Measurements from ENCODE around the gene PKHD1. TPM values are rescaled to one million over a fixed set of nuclear protein-coding genes. Genes with fewer than 3 reads are reported as not detected.

Gene PKHD1
- total and polyA plus RNA-seq, 2 of the 13 experiments (the other 11 are each of a cell fraction or from before 2014, with no cell fraction given) = 0.01 to 0.13 TPM

DNA sequence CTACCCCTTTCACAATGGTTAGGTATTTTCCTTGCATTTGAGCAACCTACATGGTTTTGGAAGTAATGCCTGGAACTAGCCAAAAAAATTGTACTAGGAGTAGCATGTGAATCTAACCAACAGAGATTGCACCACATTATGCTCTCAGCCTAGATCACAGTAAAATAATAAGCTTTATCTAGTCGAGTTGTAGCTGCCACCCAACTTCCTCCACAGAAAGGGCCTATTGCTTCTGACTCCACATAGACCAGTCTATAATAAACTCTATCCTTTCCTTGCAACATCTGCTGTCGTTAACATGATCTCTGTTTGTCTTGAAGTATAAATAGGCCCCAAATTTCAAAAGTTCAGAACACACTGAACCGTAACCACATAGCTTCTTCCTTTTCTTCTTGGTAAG is 375.5 kb downstream of the PKHD1 start:
- Histone ChIP-seq H3K4me3 (replicated peaks in 1 of 3; ENCODE audit: insufficient read depth in 1 of 3, low read depth in 2 of 3, low read length in 3 of 3) (no peak overlapping the region), H3K9me3 (ENCODE audit: low read length) (no peaks in the 10 kb centered on the region), H4K20me1 (ENCODE audit: insufficient read depth, low read length) (no peaks in the 10 kb centered on the region; the same call in 1 of the 2 replicates), H3K36me3 (replicated peaks in 1 of 2; ENCODE audit: control insufficient read depth in 1 of 2, insufficient read depth in 2 of 2, low read length in 2 of 2) (no peaks in the 10 kb centered on the region), H3K4me1 (ENCODE audit: insufficient read depth, low read length) (no peaks in the 10 kb centered on the region), H3K79me2 (ENCODE audit: insufficient read depth, low read length) (no peaks in the 10 kb centered on the region), H3K9ac (ENCODE audit: insufficient read depth, low read depth, low read length) (no peak overlapping the region), H3K4me2 (ENCODE audit: low read depth, low read length) (no peak overlapping the region), H2AFZ (ENCODE audit: low read length) (no peak overlapping the region), H3K27ac (ENCODE audit: extremely low read length, insufficient read depth, low read length) (no peak overlapping the region), H3K27me3 (ENCODE audit: control insufficient read depth in 1 of 2, insufficient read depth in 2 of 2, low read length in 2 of 2) (no peaks in the 10 kb centered on the region)
- POLR2A ChIA-PET = no interaction called here
- TF ChIP-seq, protein P1, sequence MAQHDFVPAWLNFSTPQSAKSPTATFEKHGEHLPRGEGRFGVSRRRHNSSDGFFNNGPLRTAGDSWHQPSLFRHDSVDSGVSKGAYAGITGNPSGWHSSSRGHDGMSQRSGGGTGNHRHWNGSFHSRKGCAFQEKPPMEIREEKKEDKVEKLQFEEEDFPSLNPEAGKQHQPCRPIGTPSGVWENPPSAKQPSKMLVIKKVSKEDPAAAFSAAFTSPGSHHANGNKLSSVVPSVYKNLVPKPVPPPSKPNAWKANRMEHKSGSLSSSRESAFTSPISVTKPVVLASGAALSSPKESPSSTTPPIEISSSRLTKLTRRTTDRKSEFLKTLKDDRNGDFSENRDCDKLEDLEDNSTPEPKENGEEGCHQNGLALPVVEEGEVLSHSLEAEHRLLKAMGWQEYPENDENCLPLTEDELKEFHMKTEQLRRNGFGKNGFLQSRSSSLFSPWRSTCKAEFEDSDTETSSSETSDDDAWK (CRISPR knock-in tag; IDR thresholded peaks at IDR 0.05) = no peak
- TF ChIP-seq HMG20B (CRISPR knock-in tag; conservative IDR thresholded peaks at IDR 0.05) (no peak), ZNF441 (CRISPR knock-in tag; IDR thresholded peaks at IDR 0.05; ENCODE audit: borderline replicate concordance) (no peak), RBFOX2 (IDR thresholded peaks at IDR 0.05; ENCODE audit: low read depth, low read length) (no peak)
- TF ChIP-seq, protein P2, sequence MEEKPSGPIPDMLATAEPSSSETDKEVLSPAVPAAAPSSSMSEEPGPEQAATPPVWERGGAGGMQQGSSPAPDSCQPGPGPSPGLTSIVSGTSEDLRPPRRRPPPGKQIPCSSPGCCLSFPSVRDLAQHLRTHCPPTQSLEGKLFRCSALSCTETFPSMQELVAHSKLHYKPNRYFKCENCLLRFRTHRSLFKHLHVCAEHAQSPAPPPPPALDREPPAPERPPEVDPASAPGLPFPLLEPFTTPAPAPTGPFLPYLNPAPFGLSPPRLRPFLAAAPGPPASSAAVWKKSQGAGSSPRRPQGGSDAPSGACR (CRISPR knock-in tag; IDR thresholded peaks at IDR 0.05) = no peak
- CTCF ChIA-PET (ENCODE audit: low intra/inter-chr PET ratio, low total read pairs) = no interaction called here
- in situ Hi-C loops (cut with HindIII; ENCODE audit: extremely low pct_ligation_motif_present, low pct_unique_long_range_greater_than_20kb) = no loop called here
- no TSS peak for BruUV-seq (replicated peaks)
- intact Hi-C loops (cut with micrococcal nuclease; ENCODE audit: unreplicated experiment) = no loop called here
- 6% methylated on average over 3 of the region's 3 CpGs for WGBS (ENCODE audit: low lambda C conversion rate)
- FAIRE-seq (no peak), DNase-seq (ENCODE audit: low spot score) (no peak), ATAC-seq (no peak)

DNA sequence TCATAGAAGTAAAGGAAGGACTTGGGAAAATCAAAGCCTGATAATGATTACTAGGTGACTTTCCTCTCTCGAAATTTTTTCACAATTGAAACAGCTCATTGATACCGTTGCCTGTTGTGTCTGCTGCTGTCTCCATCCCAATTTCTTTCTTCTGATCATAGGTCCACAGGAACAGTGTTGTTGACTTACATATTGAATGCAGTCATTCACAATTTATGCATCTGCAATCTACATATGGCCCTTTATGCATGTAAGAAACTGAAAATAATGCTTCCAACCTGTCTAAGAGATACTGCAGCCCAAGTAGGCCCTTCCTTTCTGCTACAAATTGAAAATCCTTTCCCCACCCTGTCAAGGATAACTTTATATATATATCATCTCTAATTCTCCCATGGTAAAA is 381.3 kb downstream of the PKHD1 start:
- no TSS peak for BruUV-seq (replicated peaks)
- ChIA-PET POLR2A (no interaction called here), CTCF (ENCODE audit: low intra/inter-chr PET ratio, low total read pairs) (no interaction called here)
- no peaks in the 10 kb centered on the region for H3K79me2 ChIP-seq (ENCODE audit: insufficient read depth, low read length)
- no peak overlapping the region for H3K4me3 ChIP-seq (replicated peaks in 1 of 3; ENCODE audit: insufficient read depth in 1 of 3, low read depth in 2 of 3, low read length in 3 of 3)
- H4K20me1 ChIP-seq (ENCODE audit: insufficient read depth, low read length) = no peaks in the 10 kb centered on the region
- no peak for TF ChIP-seq SALL1 (CRISPR knock-in tag; IDR thresholded peaks at IDR 0.05)
- no peak for TF ChIP-seq ZNF343 (CRISPR knock-in tag; IDR thresholded peaks at IDR 0.05)
- TF ChIP-seq ZNF24 (IDR thresholded peaks at IDR 0.05) = no peak
- TF ChIP-seq NCOA5 (CRISPR knock-in tag; IDR thresholded peaks at IDR 0.05) = no peak
- TF ChIP-seq HOXA3 (CRISPR knock-in tag; IDR thresholded peaks at IDR 0.05) = no peak
- no peak for TF ChIP-seq ZFY (CRISPR knock-in tag; IDR thresholded peaks at IDR 0.05)
- no peak for TF ChIP-seq MAZ (IDR thresholded peaks at IDR 0.05; ENCODE audit: borderline replicate concordance, low read depth, low read length)
- no peak for TF ChIP-seq MAZ (CRISPR knock-in tag; IDR thresholded peaks at IDR 0.05; ENCODE audit: low read depth)
- FAIRE-seq = no peak
- H3K9me3 ChIP-seq (ENCODE audit: low read length) = no peaks in the 10 kb centered on the region
- no peak overlapping the region for H3K4me2 ChIP-seq (ENCODE audit: low read depth, low read length)
- H3K9ac ChIP-seq (ENCODE audit: insufficient read depth, low read depth, low read length) = no peak overlapping the region
- no peak overlapping the region for H3K27ac ChIP-seq (ENCODE audit: extremely low read length, insufficient read depth, low read length)
- intact Hi-C loops (cut with micrococcal nuclease; ENCODE audit: unreplicated experiment) = no loop called here
- H2AFZ ChIP-seq (ENCODE audit: low read length) = no peak overlapping the region
- no peaks in the 10 kb centered on the region for H3K27me3 ChIP-seq (ENCODE audit: control insufficient read depth in 1 of 2, insufficient read depth in 2 of 2, low read length in 2 of 2)
- no peaks in the 10 kb centered on the region for H3K4me1 ChIP-seq (ENCODE audit: insufficient read depth, low read length)
- DNase-seq (ENCODE audit: low spot score) = no peak
- no peak for ATAC-seq
- WGBS (ENCODE audit: low lambda C conversion rate) = 0% methylated on average over 2 of the region's 2 CpGs
- no peaks in the 10 kb centered on the region for H3K36me3 ChIP-seq (replicated peaks in 1 of 2; ENCODE audit: control insufficient read depth in 1 of 2, insufficient read depth in 2 of 2, low read length in 2 of 2)
- in situ Hi-C loops (cut with HindIII; ENCODE audit: extremely low pct_ligation_motif_present, low pct_unique_long_range_greater_than_20kb) = no loop called here

All from HepG2 (cell line).